ENCODE results near the gene MTX1. TPM values are rescaled to one million over a fixed set of nuclear protein-coding genes. Genes with fewer than 3 reads are reported as not detected.
"Not testable (repeated sequence)": the region's sequence is repeated elsewhere in the genome, so short reads cannot be mapped to it uniquely, and the experiment has no call there.

MTX1 gene
- total and polyA plus RNA-seq, 2 experiments from 2014 or later: 77.7 to 106 TPM

DNA sequence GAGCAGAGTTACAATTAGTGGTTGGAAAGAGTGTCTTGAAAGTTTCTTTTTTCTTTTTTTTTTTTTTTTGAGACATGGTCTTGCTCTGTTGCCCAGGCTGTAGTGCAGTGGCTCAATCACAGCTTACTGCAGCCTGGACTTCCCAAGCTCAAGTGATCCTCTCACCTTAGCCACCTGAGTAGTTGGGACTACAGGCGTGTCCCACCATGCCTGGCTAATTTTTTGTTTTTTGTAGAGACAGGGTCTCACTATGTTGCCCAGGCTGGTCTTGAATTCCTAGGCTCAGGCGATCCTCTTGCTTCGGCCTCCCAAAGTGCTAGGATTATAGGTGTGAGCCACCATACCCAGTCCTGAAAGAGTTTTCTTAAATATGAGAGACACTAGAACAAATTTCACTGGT is 38.3 kb downstream of the MTX1 start:
- H4K20me1 ChIP-seq (replicated peaks; ENCODE audit: insufficient read depth); H3K4me3 Mint-ChIP-seq; H3K9me3 Mint-ChIP-seq; H3K79me2 ChIP-seq (replicated peaks; ENCODE audit: insufficient read depth); H3K4me2 ChIP-seq; H3K4me3 ChIP-seq; H3K27ac Mint-ChIP-seq; ATAC-seq; H3K36me3 ChIP-seq (ENCODE audit: insufficient read depth); H2AFZ ChIP-seq; H3K27ac ChIP-seq (ENCODE audit: low read depth); DNase-seq (ENCODE audit: low spot score); H3K9me2 ChIP-seq (ENCODE audit: insufficient read depth): not testable (repeated sequence)
- Mint-ChIP-seq H3K36me3 (ENCODE audit: low read depth) (peaks cover 23% of the 10 kb centered on the region; the same call in 2 of the 3 replicates), H3K27me3 (ENCODE audit: insufficient read depth, low read depth, poor library complexity) (peaks cover 31% of the 10 kb centered on the region), H3K4me1 (peaks cover 14% of the 10 kb centered on the region)
- Histone ChIP-seq H3K4me1 (ENCODE audit: insufficient read depth) (peaks cover 18% of the 10 kb centered on the region), H3K27me3 (ENCODE audit: insufficient read depth) (peaks cover 30% of the 10 kb centered on the region), H3F3A (replicated peaks; ENCODE audit: low read depth) (peaks cover 20% of the 10 kb centered on the region; the same call in 1 of the 2 replicates)

DNA sequence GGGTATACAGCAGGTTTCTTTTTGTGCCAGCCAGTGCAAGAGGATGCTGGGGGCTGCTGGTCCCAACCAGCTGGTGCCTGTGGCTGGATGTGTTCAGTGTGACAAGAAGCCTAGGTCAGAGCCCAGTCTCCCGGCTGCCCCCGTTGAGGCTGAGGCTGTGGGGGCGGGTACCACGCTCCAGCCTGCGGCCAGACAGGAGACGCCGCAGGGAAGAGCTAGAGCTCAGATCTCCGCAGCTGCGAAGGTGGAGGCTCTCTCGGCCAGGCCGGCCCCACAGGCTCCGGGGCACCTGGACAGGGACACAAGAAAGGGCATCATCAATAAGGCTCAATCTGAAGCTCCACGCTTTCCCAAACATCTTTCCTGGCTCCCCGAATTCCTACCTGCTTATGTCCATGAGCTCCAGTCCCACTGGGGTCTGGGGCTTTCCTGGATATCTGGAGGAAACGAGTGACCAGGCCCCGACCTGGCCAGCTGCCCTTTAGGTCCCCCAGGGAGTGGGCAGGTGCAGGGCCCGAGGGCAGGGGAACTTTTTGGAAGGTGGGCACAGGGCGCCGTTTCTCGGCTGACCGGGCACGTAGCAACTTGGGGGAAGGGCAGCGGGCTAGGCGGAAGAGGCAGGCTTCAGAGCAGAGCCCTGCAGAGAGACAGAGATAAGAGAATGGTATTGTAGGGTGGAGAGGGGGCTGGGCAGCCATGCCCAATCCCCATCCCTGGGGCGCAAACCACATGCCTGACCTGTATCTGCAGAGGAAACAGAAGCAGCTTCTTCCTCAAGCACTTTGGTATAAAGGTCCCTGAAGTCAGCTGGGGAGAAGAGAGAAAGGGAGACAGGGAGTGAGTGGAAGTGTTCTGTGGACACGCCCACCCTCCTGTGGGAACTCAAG is 39.4 kb downstream of the MTX1 start:
- Histone ChIP-seq H3F3A (replicated peaks; ENCODE audit: low read depth) (peaks cover 20% of the 10 kb centered on the region; the same call in 1 of the 2 replicates), H3K4me2 (no peak overlapping the region), H3K4me1 (ENCODE audit: insufficient read depth) (peaks cover 18% of the 10 kb centered on the region), H3K27me3 (ENCODE audit: insufficient read depth) (peaks cover 26% of the 10 kb centered on the region), H3K9me2 (ENCODE audit: insufficient read depth) (no peaks in the 10 kb centered on the region), H2AFZ (no peak overlapping the region), H3K79me2 (replicated peaks; ENCODE audit: insufficient read depth) (0 out of 2 replicates have a peak, but pooled peaks cover 7% of the 10 kb centered on the region), H3K27ac (ENCODE audit: low read depth) (no peak overlapping the region), H3K4me3 (no peak overlapping the region), H4K20me1 (replicated peaks; ENCODE audit: insufficient read depth) (no peaks in the 10 kb centered on the region), H3K36me3 (ENCODE audit: insufficient read depth) (no peaks in the 10 kb centered on the region)
- no peaks in the 10 kb centered on the region for H3K9me3 Mint-ChIP-seq
- peaks cover 16% of the 10 kb centered on the region for H3K4me1 Mint-ChIP-seq
- no peak overlapping the region for H3K4me3 Mint-ChIP-seq
- peaks cover 23% of the 10 kb centered on the region; the same call in 2 of the 3 replicates for H3K36me3 Mint-ChIP-seq (ENCODE audit: low read depth)
- H3K27ac Mint-ChIP-seq: no peak overlapping the region
- DNase-seq (ENCODE audit: low spot score) (no peak), ATAC-seq (no peak)
- peaks cover 31% of the 10 kb centered on the region for H3K27me3 Mint-ChIP-seq (ENCODE audit: insufficient read depth, low read depth, poor library complexity)
- TF ChIP-seq, protein P1, sequence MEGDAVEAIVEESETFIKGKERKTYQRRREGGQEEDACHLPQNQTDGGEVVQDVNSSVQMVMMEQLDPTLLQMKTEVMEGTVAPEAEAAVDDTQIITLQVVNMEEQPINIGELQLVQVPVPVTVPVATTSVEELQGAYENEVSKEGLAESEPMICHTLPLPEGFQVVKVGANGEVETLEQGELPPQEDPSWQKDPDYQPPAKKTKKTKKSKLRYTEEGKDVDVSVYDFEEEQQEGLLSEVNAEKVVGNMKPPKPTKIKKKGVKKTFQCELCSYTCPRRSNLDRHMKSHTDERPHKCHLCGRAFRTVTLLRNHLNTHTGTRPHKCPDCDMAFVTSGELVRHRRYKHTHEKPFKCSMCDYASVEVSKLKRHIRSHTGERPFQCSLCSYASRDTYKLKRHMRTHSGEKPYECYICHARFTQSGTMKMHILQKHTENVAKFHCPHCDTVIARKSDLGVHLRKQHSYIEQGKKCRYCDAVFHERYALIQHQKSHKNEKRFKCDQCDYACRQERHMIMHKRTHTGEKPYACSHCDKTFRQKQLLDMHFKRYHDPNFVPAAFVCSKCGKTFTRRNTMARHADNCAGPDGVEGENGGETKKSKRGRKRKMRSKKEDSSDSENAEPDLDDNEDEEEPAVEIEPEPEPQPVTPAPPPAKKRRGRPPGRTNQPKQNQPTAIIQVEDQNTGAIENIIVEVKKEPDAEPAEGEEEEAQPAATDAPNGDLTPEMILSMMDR (conservative IDR thresholded peaks at IDR 0.05; ENCODE audit: low read depth in 2 of 2): no peak
- TF ChIP-seq CREB1 (CRISPR knock-in tag; IDR thresholded peaks at IDR 0.05; ENCODE audit: low read depth) (no peak), STAT1 (IDR thresholded peaks at IDR 0.05; ENCODE audit: unreplicated experiment) (no peak), POLR2AphosphoS5 (IDR thresholded peaks at IDR 0.05; ENCODE audit: low read depth) (no peak), NANOG (IDR thresholded peaks at IDR 0.05; ENCODE audit: borderline replicate concordance) (no peak), ZNF114 (CRISPR knock-in tag; IDR thresholded peaks at IDR 0.05) (no peak), ZNF331 (CRISPR knock-in tag; IDR thresholded peaks at IDR 0.05; ENCODE audit: low read depth) (no peak)
- TF ChIP-seq, protein P2, sequence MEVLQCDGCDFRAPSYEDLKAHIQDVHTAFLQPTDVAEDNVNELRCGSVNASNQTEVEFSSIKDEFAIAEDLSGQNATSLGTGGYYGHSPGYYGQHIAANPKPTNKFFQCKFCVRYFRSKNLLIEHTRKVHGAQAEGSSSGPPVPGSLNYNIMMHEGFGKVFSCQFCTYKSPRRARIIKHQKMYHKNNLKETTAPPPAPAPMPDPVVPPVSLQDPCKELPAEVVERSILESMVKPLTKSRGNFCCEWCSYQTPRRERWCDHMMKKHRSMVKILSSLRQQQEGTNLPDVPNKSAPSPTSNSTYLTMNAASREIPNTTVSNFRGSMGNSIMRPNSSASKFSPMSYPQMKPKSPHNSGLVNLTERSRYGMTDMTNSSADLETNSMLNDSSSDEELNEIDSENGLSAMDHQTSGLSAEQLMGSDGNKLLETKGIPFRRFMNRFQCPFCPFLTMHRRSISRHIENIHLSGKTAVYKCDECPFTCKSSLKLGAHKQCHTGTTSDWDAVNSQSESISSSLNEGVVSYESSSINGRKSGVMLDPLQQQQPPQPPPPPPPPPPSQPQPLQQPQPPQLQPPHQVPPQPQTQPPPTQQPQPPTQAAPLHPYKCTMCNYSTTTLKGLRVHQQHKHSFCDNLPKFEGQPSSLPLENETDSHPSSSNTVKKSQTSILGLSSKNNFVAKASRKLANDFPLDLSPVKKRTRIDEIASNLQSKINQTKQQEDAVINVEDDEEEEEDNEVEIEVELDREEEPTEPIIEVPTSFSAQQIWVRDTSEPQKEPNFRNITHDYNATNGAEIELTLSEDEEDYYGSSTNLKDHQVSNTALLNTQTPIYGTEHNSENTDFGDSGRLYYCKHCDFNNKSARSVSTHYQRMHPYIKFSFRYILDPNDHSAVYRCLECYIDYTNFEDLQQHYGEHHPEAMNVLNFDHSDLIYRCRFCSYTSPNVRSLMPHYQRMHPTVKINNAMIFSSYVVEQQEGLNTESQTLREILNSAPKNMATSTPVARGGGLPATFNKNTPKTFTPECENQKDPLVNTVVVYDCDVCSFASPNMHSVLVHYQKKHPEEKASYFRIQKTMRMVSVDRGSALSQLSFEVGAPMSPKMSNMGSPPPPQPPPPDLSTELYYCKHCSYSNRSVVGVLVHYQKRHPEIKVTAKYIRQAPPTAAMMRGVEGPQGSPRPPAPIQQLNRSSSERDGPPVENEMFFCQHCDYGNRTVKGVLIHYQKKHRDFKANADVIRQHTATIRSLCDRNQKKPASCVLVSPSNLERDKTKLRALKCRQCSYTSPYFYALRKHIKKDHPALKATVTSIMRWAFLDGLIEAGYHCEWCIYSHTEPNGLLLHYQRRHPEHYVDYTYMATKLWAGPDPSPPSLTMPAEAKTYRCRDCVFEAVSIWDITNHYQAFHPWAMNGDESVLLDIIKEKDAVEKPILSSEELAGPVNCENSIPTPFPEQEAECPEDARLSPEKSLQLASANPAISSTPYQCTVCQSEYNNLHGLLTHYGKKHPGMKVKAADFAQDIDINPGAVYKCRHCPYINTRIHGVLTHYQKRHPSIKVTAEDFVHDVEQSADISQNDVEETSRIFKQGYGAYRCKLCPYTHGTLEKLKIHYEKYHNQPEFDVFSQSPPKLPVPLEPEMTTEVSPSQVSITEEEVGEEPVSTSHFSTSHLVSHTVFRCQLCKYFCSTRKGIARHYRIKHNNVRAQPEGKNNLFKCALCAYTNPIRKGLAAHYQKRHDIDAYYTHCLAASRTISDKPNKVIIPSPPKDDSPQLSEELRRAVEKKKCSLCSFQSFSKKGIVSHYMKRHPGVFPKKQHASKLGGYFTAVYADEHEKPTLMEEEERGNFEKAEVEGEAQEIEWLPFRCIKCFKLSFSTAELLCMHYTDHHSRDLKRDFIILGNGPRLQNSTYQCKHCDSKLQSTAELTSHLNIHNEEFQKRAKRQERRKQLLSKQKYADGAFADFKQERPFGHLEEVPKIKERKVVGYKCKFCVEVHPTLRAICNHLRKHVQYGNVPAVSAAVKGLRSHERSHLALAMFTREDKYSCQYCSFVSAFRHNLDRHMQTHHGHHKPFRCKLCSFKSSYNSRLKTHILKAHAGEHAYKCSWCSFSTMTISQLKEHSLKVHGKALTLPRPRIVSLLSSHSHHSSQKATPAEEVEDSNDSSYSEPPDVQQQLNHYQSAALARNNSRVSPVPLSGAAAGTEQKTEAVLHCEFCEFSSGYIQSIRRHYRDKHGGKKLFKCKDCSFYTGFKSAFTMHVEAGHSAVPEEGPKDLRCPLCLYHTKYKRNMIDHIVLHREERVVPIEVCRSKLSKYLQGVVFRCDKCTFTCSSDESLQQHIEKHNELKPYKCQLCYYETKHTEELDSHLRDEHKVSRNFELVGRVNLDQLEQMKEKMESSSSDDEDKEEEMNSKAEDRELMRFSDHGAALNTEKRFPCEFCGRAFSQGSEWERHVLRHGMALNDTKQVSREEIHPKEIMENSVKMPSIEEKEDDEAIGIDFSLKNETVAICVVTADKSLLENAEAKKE (CRISPR knock-in tag; IDR thresholded peaks at IDR 0.05): no peak
- TF ChIP-seq, protein P3, sequence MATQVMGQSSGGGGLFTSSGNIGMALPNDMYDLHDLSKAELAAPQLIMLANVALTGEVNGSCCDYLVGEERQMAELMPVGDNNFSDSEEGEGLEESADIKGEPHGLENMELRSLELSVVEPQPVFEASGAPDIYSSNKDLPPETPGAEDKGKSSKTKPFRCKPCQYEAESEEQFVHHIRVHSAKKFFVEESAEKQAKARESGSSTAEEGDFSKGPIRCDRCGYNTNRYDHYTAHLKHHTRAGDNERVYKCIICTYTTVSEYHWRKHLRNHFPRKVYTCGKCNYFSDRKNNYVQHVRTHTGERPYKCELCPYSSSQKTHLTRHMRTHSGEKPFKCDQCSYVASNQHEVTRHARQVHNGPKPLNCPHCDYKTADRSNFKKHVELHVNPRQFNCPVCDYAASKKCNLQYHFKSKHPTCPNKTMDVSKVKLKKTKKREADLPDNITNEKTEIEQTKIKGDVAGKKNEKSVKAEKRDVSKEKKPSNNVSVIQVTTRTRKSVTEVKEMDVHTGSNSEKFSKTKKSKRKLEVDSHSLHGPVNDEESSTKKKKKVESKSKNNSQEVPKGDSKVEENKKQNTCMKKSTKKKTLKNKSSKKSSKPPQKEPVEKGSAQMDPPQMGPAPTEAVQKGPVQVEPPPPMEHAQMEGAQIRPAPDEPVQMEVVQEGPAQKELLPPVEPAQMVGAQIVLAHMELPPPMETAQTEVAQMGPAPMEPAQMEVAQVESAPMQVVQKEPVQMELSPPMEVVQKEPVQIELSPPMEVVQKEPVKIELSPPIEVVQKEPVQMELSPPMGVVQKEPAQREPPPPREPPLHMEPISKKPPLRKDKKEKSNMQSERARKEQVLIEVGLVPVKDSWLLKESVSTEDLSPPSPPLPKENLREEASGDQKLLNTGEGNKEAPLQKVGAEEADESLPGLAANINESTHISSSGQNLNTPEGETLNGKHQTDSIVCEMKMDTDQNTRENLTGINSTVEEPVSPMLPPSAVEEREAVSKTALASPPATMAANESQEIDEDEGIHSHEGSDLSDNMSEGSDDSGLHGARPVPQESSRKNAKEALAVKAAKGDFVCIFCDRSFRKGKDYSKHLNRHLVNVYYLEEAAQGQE (IDR thresholded peaks at IDR 0.05; ENCODE audit: unreplicated experiment): no peak
